Calu3 (cell line): Measurements from ENCODE around the gene GABRA1. TPM values are rescaled to one million over a fixed set of nuclear protein-coding genes. Genes with fewer than 3 reads are reported as not detected.

ENCODE experiments used
- BruUV-seq: library from RNA; stranded (reverse); fragments of 400-500 nt; replicated peaks from 2 replicates; lab custom pipeline; 2021; lab: Mats Ljungman, UMichigan
- CTCF ChIA-PET: fragments of 300-600 bp; sonication (Branson Sonifier 250); formaldehyde crosslinking; loops from one replicate; lab custom pipeline; 2022; ENCODE audit warnings: antibody characterized with exemption; lab: Charles Lee
- DNase-seq: peaks from one replicate; pipeline ENCODE4 v3.0.0; 2022
- H3K27ac Mint-ChIP-seq: one replicate; pipeline ENCODE4 v1.8.0; 2022; ENCODE audit warnings: mixed read lengths; ENCODE audit not compliant: unreplicated experiment
- H3K27me3 Mint-ChIP-seq: one replicate; pipeline ENCODE4 v1.8.0; 2022; ENCODE audit warnings: mixed read lengths; ENCODE audit not compliant: unreplicated experiment
- H3K36me3 Mint-ChIP-seq: one replicate; pipeline ENCODE4 v1.8.0; 2022; ENCODE audit warnings: mild to moderate bottlenecking, moderate library complexity, mixed read lengths; ENCODE audit not compliant: insufficient read depth, unreplicated experiment
- H3K4me1 Mint-ChIP-seq: one replicate; pipeline ENCODE4 v1.8.0; 2022; ENCODE audit warnings: mild to moderate bottlenecking, low read depth, mixed read lengths; ENCODE audit not compliant: unreplicated experiment
- H3K4me3 Mint-ChIP-seq: one replicate; pipeline ENCODE4 v1.8.0; 2022; ENCODE audit warnings: mild to moderate bottlenecking, low read depth, moderate library complexity, mixed read lengths; ENCODE audit not compliant: unreplicated experiment
- H3K9me3 Mint-ChIP-seq: one replicate; pipeline ENCODE4 v1.8.0; 2022; ENCODE audit warnings: low read depth, mixed read lengths; ENCODE audit not compliant: unreplicated experiment
- intact Hi-C: fragments of 100-400 bp; cut with micrococcal nuclease; formaldehyde crosslinking; loops from one replicate; pipeline ENCODE4 v1.10.0; 2022; ENCODE audit not compliant: unreplicated experiment
- total RNA-seq: library from RNA; stranded (reverse); gene quantifications from 2 replicates; pipeline ENCODE4 v1.2.3, GENCODE V29; 2022
- TF ChIP-seq, protein P1 (sequence below): fragments of 200-600 bp; IDR thresholded peaks from one replicate; pipeline ENCODE4 v1.8.0; 2022; ENCODE audit warnings: antibody characterized with exemption; ENCODE audit not compliant: unreplicated experiment

GABRA1 gene
- total RNA-seq, 1 experiment from 2014 or later, result not detected

DNA sequence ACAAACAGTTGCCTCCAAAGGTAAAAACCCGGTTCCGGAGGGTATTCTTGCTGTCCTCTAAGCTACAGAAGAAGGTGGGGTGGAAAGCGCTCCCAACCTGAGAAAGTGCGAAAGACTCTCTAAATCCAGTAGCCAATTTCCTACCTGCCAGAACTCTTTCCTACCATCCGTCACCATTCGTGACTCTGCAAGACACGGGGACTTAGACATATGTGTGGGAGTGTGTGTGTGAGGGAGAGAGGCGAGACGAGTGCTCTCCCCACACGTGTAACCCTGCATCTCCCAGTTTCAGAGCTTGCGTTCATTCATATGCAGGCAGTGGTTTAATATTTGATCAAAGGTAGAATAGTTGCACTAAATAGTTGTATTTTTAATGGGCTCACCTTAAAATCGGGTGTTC lies 473 bp upstream of the GABRA1 start:
- no TSS peak for BruUV-seq

DNA sequence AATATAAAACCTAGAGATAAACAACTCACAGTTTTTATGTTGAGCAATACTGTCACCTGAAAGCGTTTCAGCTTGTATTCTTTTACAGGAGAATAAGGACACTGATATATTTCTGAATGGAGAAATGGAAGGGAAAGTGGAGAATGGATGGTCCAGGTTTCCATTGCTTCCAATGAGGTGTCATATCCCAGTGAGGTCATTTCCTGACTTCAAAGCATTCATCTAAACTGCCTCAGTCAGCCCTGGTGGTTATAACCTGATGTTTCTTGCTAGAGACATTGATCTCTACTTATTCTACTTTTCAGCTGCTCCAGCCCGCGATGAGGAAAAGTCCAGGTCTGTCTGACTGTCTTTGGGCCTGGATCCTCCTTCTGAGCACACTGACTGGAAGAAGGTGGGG lies 2.6 kb downstream of the GABRA1 start:
- CTCF ChIA-PET, result interaction anchor here (1.2 kb wide), 1 partner anchor 1558 kb away, joined by 3 read pairs; no protein-coding TSS in a partner anchor

More for the DNA sequence above, 473 bp upstream of the GABRA1 start:
- no peak overlapping the region for H3K27ac Mint-ChIP-seq
- H3K4me3 Mint-ChIP-seq, result no peak overlapping the region
- H3K9me3 Mint-ChIP-seq, result no peaks in the 10 kb centered on the region
- no peaks in the 10 kb centered on the region for H3K27me3 Mint-ChIP-seq
- H3K36me3 Mint-ChIP-seq, result no peaks in the 10 kb centered on the region
- CTCF ChIA-PET, result interaction anchor here (0.5 to 0.6 kb wide), 2 partner anchors 849 to 1526 kb away, joined by 4 to 11 read pairs; no protein-coding TSS in a partner anchor
- intact Hi-C loops, result no loop called here
- DNase-seq, result no peak
- H3K4me1 Mint-ChIP-seq, result no peaks in the 10 kb centered on the region
- TF ChIP-seq, protein P1, sequence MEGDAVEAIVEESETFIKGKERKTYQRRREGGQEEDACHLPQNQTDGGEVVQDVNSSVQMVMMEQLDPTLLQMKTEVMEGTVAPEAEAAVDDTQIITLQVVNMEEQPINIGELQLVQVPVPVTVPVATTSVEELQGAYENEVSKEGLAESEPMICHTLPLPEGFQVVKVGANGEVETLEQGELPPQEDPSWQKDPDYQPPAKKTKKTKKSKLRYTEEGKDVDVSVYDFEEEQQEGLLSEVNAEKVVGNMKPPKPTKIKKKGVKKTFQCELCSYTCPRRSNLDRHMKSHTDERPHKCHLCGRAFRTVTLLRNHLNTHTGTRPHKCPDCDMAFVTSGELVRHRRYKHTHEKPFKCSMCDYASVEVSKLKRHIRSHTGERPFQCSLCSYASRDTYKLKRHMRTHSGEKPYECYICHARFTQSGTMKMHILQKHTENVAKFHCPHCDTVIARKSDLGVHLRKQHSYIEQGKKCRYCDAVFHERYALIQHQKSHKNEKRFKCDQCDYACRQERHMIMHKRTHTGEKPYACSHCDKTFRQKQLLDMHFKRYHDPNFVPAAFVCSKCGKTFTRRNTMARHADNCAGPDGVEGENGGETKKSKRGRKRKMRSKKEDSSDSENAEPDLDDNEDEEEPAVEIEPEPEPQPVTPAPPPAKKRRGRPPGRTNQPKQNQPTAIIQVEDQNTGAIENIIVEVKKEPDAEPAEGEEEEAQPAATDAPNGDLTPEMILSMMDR, result no peak

DNA sequence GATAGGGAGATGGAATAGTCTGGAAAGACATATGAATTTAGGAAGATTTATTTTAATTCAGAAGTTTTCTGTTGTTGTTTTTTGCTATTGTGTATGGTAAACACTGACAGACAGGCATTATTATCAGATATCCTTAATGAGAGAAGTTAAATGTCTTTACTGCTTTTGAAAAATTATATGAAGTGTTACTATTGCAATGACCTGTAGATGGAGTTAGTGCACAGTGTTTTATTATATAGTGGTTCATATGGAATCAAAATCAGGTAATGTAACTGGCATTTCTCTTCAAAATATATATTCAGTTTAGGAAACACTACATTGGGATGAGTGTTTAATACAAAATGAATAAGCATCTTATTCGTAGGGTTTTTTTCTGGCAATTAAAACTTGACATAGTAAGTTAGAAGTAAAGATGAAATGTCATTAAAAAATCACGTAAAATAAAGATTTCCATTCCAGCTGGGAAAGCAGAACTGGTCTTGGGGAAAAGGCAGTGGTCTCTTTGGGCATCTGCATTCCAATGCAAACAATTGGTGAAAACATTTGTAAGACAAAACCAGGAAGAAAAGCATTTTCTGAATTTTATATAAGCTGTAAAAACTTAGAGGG lies 3.9 kb downstream of the GABRA1 start:
- no peaks in the 10 kb centered on the region for H3K4me1 Mint-ChIP-seq
- H3K27ac Mint-ChIP-seq, result no peak overlapping the region
- H3K9me3 Mint-ChIP-seq, result no peaks in the 10 kb centered on the region
- TF ChIP-seq, protein P1, result no peak
- no TSS peak for BruUV-seq
- DNase-seq, result no peak
- no peaks in the 10 kb centered on the region for H3K27me3 Mint-ChIP-seq
- CTCF ChIA-PET, result interaction anchor here (0.6 to 0.9 kb wide), 2 partner anchors 12 to 1557 kb away, joined by 3 read pairs; no protein-coding TSS in a partner anchor
- no peaks in the 10 kb centered on the region for H3K36me3 Mint-ChIP-seq
- intact Hi-C loops, result loop anchor here (2.0 to 5.0 kb wide), 2 partner anchors 1496 to 1557 kb away; no protein-coding TSS in a partner anchor
- H3K4me3 Mint-ChIP-seq, result no peak overlapping the region

More for the DNA sequence above, 2.6 kb downstream of the GABRA1 start:
- intact Hi-C loops, result loop anchor here (2.0 to 5.0 kb wide), 2 partner anchors 1497 to 1558 kb away; no protein-coding TSS in a partner anchor
- no peak for DNase-seq
- H3K9me3 Mint-ChIP-seq, result no peaks in the 10 kb centered on the region
- no peaks in the 10 kb centered on the region for H3K36me3 Mint-ChIP-seq
- H3K27me3 Mint-ChIP-seq, result no peaks in the 10 kb centered on the region
- no peaks in the 10 kb centered on the region for H3K4me1 Mint-ChIP-seq
- H3K27ac Mint-ChIP-seq, result no peak overlapping the region
- H3K4me3 Mint-ChIP-seq, result no peak overlapping the region
- TF ChIP-seq, protein P1, result no peak
- no TSS peak for BruUV-seq

DNA sequence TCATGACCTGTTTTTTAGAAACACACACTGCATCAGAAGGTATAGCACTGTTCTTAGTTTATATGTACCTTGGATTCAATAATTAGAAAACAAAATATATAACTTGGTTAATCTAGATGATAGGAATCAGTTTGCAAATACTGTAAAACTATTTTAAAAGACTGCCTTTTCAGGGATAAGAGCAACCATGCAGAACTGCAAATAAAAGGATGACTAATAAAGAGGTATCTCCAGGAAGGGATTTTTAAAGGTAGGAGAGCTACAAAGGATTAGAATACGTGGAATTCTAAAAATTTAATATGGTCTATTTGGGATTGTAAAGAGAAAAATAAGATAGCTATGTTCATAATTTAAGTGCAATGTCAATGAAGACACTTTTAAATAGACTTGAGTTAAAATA lies 9.4 kb downstream of the GABRA1 start:
- BruUV-seq, result no TSS peak
- no peak overlapping the region for H3K27ac Mint-ChIP-seq
- H3K4me3 Mint-ChIP-seq, result no peak overlapping the region
- no peaks in the 10 kb centered on the region for H3K4me1 Mint-ChIP-seq
- no peaks in the 10 kb centered on the region for H3K27me3 Mint-ChIP-seq
- CTCF ChIA-PET, result no interaction called here
- TF ChIP-seq, protein P1, result no peak
- no peak for DNase-seq
- H3K9me3 Mint-ChIP-seq, result peaks cover 7% of the 10 kb centered on the region
- H3K36me3 Mint-ChIP-seq, result no peaks in the 10 kb centered on the region
- intact Hi-C loops, result no loop called here
